Loucy (cell line): ENCODE data around the gene CORO2B.

Experiments used
- EZH2phosphoT487 ChIP-seq: fragments of 200-600 bp; IDR thresholded peaks from 2 replicates; pipeline ENCODE4 v1.6.1; 2018; ENCODE audit warnings: antibody characterized with exemption, mild to moderate bottlenecking, moderate library complexity, borderline replicate concordance
- TF ChIP-seq, protein P1 (sequence below): fragments of 200-600 bp; sonication (generic); conservative IDR thresholded peaks from 2 replicates; pipeline ENCODE4 v1.5.1; 2014; ENCODE audit warnings: mild to moderate bottlenecking, antibody characterized with exemption, low read length

DNA sequence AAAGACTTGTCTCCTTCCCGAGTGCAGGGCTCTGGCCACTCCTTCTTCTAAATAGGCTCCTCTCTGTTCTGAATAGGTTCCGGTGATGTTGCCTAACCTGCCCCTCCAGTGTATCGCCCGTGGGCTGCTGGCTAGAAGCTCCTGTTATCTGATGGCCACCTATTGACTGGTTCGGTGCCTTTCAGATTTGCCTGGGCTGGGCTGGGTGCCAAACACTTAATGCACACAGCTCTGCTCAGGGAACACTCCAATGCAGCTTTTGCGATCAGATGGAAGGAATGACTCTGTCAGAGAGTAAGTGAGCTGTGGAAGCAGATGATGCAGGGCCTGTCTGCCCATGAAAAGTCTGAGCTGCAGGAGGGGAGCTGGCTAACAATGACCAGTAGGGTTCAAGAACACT is 112.9 kb downstream of the CORO2B start:
- TF ChIP-seq EZH2phosphoT487, result no peak
- TF ChIP-seq, protein P1, sequence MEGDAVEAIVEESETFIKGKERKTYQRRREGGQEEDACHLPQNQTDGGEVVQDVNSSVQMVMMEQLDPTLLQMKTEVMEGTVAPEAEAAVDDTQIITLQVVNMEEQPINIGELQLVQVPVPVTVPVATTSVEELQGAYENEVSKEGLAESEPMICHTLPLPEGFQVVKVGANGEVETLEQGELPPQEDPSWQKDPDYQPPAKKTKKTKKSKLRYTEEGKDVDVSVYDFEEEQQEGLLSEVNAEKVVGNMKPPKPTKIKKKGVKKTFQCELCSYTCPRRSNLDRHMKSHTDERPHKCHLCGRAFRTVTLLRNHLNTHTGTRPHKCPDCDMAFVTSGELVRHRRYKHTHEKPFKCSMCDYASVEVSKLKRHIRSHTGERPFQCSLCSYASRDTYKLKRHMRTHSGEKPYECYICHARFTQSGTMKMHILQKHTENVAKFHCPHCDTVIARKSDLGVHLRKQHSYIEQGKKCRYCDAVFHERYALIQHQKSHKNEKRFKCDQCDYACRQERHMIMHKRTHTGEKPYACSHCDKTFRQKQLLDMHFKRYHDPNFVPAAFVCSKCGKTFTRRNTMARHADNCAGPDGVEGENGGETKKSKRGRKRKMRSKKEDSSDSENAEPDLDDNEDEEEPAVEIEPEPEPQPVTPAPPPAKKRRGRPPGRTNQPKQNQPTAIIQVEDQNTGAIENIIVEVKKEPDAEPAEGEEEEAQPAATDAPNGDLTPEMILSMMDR, result no peak
